ENCODE data around the gene CD40.

DNA sequence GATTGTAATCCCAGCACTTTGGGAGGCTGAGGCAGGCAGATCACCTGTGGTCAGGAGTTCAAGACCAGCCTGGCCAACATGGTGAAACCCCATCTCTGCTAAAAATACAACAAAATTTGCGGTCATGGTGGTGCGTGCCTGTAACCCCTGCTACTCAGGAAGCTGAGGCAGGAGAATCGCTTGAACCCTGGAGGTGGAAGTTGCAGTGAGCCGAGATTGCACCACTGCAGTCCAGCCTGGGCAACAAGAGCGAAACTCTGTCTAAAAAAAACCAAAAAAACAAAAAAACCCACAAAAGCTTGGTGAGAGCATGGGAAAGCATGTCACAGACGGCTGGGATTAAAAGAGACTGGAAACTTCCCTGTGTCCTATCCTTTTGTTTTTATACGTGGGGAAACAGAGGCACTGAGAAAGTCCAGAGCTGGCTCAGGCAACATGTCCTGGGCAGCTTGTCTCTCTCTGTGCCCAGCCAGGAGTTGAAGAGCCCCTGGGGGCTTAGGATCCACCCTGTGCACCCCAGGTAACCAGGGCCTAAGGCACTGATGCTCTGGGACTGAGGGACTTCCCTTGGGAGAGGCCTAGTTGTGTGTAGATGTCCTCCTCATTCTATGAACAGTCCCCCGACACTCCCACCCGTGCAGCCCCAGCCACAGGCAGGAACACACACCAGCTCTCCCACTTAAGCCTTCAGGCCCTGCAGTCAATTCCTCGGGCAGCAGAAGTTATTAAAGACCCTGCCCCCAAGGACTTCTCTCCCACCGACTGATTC lies 16.0 kb downstream of the CD40 start:
- TF ChIP-seq, protein P1, sequence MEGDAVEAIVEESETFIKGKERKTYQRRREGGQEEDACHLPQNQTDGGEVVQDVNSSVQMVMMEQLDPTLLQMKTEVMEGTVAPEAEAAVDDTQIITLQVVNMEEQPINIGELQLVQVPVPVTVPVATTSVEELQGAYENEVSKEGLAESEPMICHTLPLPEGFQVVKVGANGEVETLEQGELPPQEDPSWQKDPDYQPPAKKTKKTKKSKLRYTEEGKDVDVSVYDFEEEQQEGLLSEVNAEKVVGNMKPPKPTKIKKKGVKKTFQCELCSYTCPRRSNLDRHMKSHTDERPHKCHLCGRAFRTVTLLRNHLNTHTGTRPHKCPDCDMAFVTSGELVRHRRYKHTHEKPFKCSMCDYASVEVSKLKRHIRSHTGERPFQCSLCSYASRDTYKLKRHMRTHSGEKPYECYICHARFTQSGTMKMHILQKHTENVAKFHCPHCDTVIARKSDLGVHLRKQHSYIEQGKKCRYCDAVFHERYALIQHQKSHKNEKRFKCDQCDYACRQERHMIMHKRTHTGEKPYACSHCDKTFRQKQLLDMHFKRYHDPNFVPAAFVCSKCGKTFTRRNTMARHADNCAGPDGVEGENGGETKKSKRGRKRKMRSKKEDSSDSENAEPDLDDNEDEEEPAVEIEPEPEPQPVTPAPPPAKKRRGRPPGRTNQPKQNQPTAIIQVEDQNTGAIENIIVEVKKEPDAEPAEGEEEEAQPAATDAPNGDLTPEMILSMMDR (IDR thresholded peaks at IDR 0.05), result no peak
- no peak for TF ChIP-seq POLR2AphosphoS5 (IDR thresholded peaks at IDR 0.05; ENCODE audit: low read depth, low read length)
- TF ChIP-seq SIN3A (IDR thresholded peaks at IDR 0.05; ENCODE audit: borderline replicate concordance, insufficient read depth, low read depth, low read length), result no peak
